Peyer's patch (tissue), 4 donors: ENCODE results near the gene GPR55.

Source experiments
- CTCF ChIP-seq, 6 experiments: fragments of 450-650 bp in 4 of 6; fragments of 200-600 bp in 2 of 6; sonication (generic) in 1 of 6; IDR thresholded peaks; one replicate each; pipeline ENCODE4 v1.5.1; 2017 to 2019; ENCODE audit warnings: antibody characterized with exemption in 6 of 6, mild to moderate bottlenecking in 3 of 6, moderate library complexity in 1 of 6
- POLR2A ChIP-seq, 2 donors: fragments of 450-650 bp; IDR thresholded peaks; one replicate each; pipeline ENCODE4 v1.5.1; 2017; ENCODE audit warnings: antibody characterized with exemption in 2 of 2, mild to moderate bottlenecking in 2 of 2, moderate library complexity in 2 of 2

- no peak for TF ChIP-seq POLR2A (IDR thresholded peaks at IDR 0.05)
- no peak for TF ChIP-seq CTCF (IDR thresholded peaks at IDR 0.05)
Observed at GRCh38 chr2:230898713-230899091, 26.3 kb downstream of the GPR55 start.
